Posterior vena cava (tissue), 2 donors: Measurements from ENCODE around the gene VTI1A. TPM values are rescaled to one million over a fixed set of nuclear protein-coding genes. Genes with fewer than 3 reads are reported as not detected.
A peak's percentile ranks its signal among the peaks of the same experiment; 100 is the strongest.
"Not testable (repeated sequence)": the region's sequence is repeated elsewhere in the genome, so short reads cannot be mapped to it uniquely, and the experiment has no call there.

Source experiments
- DNase-seq: peaks from one replicate; pipeline ENCODE4 v3.0.0-alpha.2; 2020; ENCODE audit warnings: low spot score
- intact Hi-C, 2 donors: fragments of 100-400 bp; cut with DNase I; formaldehyde crosslinking; loops; one replicate each; pipeline versions ENCODE4 v1.14.1 to v1.14.2; 2022 to 2023
- total RNA-seq, 2 donors: library from RNA; stranded (reverse); fragmentation: NEBNext Ultra II Directional; extraction: Animal tissue kit (Norgen Biotek cat#: 25700); gene quantifications; one replicate each; pipeline ENCODE4 v1.2.1, GENCODE V29; 2021
- donor health status: DM: yes; HTN: yes; CAD: no.
- donor health status: DM: yes; HTN: yes; CAD: no.

VTI1A gene
- total RNA-seq, 2 donors from 2014 or later = 32.3 to 35.5 TPM

- intact Hi-C loops = no loop called here
- DNase-seq = peak; percentile 78
These were observed 760 bp upstream of the VTI1A start for GRCh38 chr10:112446055-112446854.

- intact Hi-C loops = no loop called here
- DNase-seq = no peak
These were observed 559 bp downstream of the VTI1A start for GRCh38 chr10:112447620-112447928.

DNA sequence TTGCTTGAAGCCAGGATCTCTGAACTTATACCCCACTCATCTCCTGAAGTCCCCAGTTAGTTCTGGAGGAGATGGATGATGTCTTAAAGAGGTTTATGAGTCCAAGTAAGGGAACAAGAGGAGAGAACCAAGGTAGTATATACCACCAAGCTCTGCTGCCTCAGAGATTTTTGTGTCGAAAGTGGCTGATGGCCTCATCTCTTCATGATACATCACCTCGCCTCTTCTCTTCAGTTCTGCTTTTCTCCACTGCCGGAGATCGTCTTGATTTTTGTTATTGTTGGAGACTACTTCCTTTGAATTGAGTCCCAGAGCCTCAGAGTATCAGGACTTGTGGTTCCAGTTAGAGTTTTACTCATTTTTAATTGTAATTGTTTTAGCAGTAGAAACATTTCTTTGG is 1.9 kb downstream of the VTI1A start:
- no peak for DNase-seq
- intact Hi-C loops = no loop called here

- no peak for DNase-seq
- intact Hi-C loops = no loop called here
These were observed 8.1 kb downstream of the VTI1A start for GRCh38 chr10:112454910-112455779.

DNA sequence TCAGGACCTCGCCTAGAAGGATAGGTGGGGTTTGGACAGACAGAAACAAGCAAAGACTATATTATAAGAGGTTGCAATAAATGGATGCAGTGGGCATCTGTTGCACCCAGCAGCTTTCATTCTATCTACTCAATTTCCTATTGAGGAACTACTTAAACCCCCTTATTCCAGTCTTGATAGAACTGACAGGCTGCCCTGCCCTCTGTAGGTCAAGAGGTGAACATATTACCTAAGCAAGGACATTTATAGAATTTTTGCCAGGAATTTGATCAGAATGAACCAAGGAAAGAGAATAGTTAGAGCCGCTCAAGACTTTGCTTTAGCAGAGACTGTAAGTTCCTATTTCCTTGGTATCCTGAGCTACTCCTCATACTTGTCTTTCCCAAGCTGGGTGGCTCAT is 9.5 kb downstream of the VTI1A start:
- no peak for DNase-seq
- intact Hi-C loops = no loop called here

DNA sequence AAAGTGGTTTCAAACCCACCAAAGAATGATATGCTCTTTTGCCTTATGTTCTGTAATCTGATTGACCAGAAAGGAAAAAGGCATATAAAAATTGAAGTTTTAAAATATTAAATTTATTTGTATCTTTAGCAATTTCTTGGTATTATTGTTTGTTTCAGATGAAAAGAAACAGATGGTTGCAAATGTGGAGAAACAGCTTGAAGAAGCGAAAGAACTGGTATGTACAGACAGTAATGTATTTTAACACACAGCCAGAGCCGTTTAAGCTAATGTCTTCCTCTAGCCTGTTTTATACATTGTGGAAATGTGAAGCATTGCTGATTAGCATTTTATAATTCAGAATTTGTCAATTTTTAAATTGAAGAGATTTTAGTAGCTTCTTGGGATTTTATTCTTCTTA is 13.4 kb downstream of the VTI1A start:
- intact Hi-C loops = no loop called here

DNA sequence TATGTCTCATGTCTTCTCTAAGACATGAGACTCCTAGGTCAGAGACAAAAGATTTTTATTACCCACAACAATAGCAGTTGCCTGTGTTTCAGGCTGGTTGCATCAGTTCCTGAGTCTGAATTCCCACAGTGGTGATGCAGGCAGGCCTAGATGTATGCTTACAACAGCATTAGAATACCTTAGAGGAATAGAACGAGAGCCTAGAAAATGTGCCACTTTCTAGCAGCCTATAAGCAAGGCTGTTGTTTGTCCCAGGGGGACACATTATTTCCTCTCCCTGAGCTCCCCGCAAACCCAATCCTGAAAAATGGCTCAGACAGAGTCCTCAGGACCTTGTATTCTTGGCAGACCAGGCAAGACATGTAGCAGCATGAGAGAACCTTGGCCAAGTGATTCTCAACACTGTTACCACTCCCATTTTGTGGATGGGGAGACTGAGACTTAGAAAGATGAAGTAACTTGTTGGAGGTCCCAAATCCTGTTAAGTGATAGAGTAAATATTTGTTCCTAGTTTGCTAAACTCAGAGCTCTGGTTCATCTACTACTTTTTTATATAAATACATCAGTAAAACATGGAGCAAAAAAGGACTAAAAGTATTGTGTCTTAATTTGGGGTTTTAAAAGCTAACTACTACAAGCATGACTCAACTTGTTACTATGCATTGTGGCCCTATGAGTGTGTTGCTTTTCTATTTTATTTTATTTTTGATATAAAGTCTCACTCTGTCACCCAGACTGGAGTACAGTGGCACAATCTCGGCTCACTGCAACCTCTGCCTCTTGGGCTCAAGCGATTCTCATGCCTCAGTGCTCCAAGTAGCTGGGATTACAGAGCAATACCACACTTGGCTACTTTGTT is 14.2 kb downstream of the VTI1A start:
- intact Hi-C loops = no loop called here
- DNase-seq = no peak

More for the DNA sequence above, 13.4 kb downstream of the VTI1A start:
- DNase-seq = no peak

- intact Hi-C loops, DNase-seq: not testable (repeated sequence)
These were observed 17.1 kb downstream of the VTI1A start for GRCh38 chr10:112464074-112464473.

DNA sequence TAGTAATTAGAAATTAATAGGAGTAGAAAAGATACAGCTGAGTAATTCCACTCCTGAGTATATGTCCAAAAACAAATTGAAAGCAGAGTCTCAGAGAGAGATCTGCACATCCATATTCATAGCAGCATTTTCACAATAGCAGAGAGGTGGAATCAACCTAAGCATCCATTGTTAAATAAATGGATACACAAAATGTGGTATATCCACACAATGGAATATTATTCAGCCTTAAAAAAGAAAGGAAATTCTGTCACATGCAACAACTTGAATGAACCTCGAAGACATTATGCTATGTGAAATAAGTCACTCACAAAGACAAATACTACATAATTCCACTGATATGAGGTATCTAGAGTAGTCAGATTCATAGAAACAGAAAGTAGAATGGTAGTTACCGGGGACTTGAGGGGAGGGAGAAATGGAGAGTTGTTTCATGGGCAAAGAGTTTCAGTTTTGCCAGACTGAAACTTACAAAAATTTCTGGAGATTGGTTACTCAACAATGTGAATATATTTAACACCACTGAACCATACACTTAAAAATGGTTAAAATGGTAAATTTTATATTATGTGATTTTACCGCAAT is 18.4 kb downstream of the VTI1A start:
- DNase-seq = no peak
- intact Hi-C loops = no loop called here

DNA sequence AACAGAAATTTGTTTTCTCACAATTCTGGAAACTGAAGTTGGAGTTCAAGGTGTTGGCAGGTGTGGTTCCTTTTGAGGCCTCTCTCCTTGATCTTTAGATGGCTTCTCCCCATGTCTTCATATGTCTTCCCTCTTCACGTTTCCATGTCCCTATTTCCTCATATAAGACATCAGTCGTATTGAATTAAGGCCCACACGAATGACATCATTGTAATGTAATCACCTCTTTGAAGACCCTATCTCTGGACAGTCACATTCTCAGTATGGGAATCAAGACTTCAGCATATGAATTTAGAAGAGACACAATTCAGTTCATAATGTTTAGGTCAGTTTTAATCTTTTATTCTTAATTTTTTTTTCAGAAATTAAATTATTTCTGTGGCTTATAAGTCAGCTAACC is 19.8 kb downstream of the VTI1A start:
- intact Hi-C loops = no loop called here

DNA sequence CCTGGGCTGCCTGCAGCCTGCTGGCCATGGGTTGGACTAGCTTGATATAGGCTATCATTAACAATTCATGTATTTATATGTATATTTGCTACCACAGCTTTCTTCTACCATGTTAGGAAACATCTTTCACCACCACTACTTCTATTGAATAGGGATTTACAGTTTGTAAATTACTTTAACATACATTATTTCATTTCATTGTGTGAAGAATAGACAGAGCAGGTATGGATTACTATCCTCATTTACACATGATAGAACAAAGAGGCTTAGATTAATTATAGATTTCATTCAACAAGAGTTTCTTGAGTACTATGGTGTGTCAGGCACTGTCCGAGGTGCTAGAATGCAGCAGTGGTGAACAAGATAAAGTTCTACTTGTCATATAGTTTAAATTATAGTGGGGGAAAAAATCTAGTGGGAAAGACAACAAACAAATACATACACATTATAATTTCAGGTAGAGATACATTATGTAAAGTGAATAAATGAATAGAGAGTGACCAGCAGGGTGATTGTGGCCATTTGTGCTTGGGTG is 20.6 kb downstream of the VTI1A start:
- intact Hi-C loops = no loop called here
- DNase-seq = no peak

More for the DNA sequence above, 19.8 kb downstream of the VTI1A start:
- DNase-seq = no peak

GRCh38 chr10:112471878-112472487 is 25.0 kb downstream of the VTI1A start:
- no peak for DNase-seq
- intact Hi-C loops = no loop called here

- no peak for DNase-seq
- intact Hi-C loops = no loop called here
These were observed 28.7 kb downstream of the VTI1A start for GRCh38 chr10:112475575-112476218.

DNA sequence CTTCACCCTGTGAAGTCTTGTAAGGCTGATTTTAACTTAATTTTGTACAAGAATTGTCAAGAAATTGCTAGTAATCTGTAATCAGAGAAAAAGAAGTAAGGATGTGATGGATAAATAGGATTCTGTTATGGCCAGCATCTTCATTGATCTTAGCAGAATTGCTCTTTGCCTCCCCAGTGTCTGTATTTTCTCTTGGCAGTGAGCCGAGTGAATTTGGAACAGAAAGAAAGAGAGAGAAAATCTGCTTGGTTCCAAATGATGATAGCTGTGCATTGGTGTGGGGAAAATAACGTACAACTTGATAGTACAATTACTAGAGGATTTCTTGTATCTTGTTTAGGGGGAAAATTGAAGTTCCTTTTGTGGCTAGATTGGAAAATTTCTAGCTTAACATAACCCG is 34.6 kb downstream of the VTI1A start:
- intact Hi-C loops = no loop called here
- no peak for DNase-seq

GRCh38 chr10:112484399-112484798 is 37.4 kb downstream of the VTI1A start:
- intact Hi-C loops = no loop called here
- DNase-seq = no peak

- DNase-seq = no peak
- intact Hi-C loops = no loop called here
These were observed 40.9 kb downstream of the VTI1A start for GRCh38 chr10:112487964-112488363.

DNA sequence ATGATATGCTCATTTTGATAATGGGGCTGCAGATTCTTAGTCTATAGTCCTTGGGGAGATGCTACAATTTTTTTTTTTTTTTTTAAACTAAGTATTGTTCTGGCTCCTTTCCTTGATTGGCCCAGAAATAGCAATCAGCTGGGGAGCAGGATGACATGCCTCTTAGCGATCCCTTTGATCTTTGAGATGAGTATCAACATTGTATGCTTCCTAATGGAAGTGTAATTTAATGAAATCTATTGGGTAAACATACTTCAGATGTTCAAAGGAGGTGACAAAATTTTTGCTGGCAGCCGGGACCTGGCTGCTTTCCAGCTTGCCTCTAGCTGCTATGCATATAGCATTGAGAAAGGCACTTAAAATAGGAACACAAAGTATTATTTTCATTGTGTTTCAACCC is 43.5 kb downstream of the VTI1A start:
- no peak for DNase-seq
- intact Hi-C loops = no loop called here

GRCh38 chr10:112491144-112491543 is 44.1 kb downstream of the VTI1A start:
- DNase-seq = no peak
- intact Hi-C loops = no loop called here
